ENCODE data around the gene MIGA2. TPM values are rescaled to one million over a fixed set of nuclear protein-coding genes. Genes with fewer than 3 reads are reported as not detected.
A peak's percentile ranks its signal among the peaks of the same experiment; 100 is the strongest.

Gene MIGA2
- total and polyA plus RNA-seq, 2 of the 4 experiments (the other 2 are of a cell fraction), result 12.5 to 25.3 TPM

DNA sequence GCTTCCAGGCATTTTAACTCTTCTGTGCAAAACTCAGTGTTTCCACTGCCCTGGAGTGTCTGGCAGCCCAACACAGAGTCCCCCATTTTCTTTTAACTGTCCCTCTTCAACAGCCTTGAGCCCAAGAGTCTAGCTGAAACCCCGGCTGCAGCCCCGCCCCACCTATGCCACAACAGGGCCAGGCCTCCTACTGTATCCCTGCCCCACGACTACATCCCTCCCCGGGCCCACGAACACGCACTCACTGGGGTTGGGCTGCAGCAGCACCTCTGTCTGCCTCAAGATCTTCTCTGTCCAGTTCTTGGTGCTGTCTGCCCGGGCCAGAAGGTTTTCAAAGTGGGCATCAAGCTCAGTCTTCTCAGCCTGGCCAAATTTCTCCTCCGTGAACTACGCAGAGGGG, 14.4 kb upstream of the MIGA2 start:
- Histone ChIP-seq H4K8ac (ENCODE audit: low read depth in 2 of 2, low read length in 2 of 2) (no peak overlapping the region; a peak in 1 of 4 replicates), H2BK20ac (ENCODE audit: low read depth, low read length) (no peak overlapping the region), H3K4me3 (ENCODE audit: insufficient read depth, low read depth, low read length) (no peak overlapping the region), H3K4me1 (ENCODE audit: control insufficient read depth, insufficient read depth, low read length) (peaks cover 21% of the 10 kb centered on the region), H4K20me1 (ENCODE audit: insufficient read depth, low read length) (peaks cover 17% of the 10 kb centered on the region), H2AK9ac (replicated peaks; ENCODE audit: low read depth, low read length, poor library complexity) (peak overlapping the region; percentile 63), H3K9me1 (ENCODE audit: insufficient read depth, low read length) (peaks cover 14% of the 10 kb centered on the region), H3K4ac (ENCODE audit: low read depth, low read length) (no peak overlapping the region), H4K91ac (ENCODE audit: insufficient read depth, low read depth, low read length) (no peak overlapping the region), H3K79me1 (ENCODE audit: low read depth in 1 of 2, low read length in 2 of 2) (peaks cover 14 to 49% of the 10 kb centered on the region in 2 experiments), H3K14ac (replicated peaks; ENCODE audit: low read depth, low read length) (no peak overlapping the region), H3K18ac (ENCODE audit: low read depth, low read length) (no peak overlapping the region), H2AK5ac (ENCODE audit: low read depth, low read length) (0 out of 2 replicates have a peak overlapping the region, but pooled peaks have one; percentile 60), H3K9ac (ENCODE audit: low read depth, low read length) (no peak overlapping the region), H3K27ac (ENCODE audit: insufficient read depth, low read length) (no peak overlapping the region), H2BK120ac (ENCODE audit: low read depth, low read length) (no peak overlapping the region), H3K23ac (ENCODE audit: low read depth, low read length) (no peak overlapping the region), H2BK15ac (ENCODE audit: low read depth, low read length) (no peak overlapping the region), H3K36me3 (ENCODE audit: control insufficient read depth, insufficient read depth, low read length) (no peaks in the 10 kb centered on the region), H2BK5ac (ENCODE audit: low read depth, low read length, poor library complexity, severe bottlenecking) (no peak overlapping the region), H3K27me3 (ENCODE audit: control insufficient read depth, insufficient read depth, low read length) (no peaks in the 10 kb centered on the region), H3K56ac (ENCODE audit: extremely low read depth, insufficient read depth, low read length) (no peak overlapping the region), H2AFZ (replicated peaks; ENCODE audit: low read length, poor library complexity) (no peak overlapping the region), H3K9me3 (ENCODE audit: control insufficient read depth, insufficient read depth, low read length) (no peaks in the 10 kb centered on the region), H3K4me2 (ENCODE audit: low read depth, low read length) (no peak overlapping the region), H4K5ac (ENCODE audit: low read depth, low read length) (no peak overlapping the region)
- intact Hi-C loops (cut with micrococcal nuclease) (no loop called here), dilution Hi-C loops (cut with HindIII; ENCODE audit: low sequenced_read_pairs, unreplicated experiment) (no loop called here), in situ Hi-C loops (cut with MboI; ENCODE audit: low sequenced_read_pairs) (no loop called here)
- no peak for TF ChIP-seq BHLHE40 (IDR thresholded peaks at IDR 0.05; ENCODE audit: low read depth, low read length)
- no peak for TF ChIP-seq MAZ (IDR thresholded peaks at IDR 0.05; ENCODE audit: borderline replicate concordance, low read depth, low read length)
- no peak for TF ChIP-seq RCOR1 (IDR thresholded peaks at IDR 0.05; ENCODE audit: insufficient replicate concordance, low read length)
- no peak for TF ChIP-seq MXI1 (IDR thresholded peaks at IDR 0.05; ENCODE audit: borderline replicate concordance, low read depth, low read length)
- no peak for TF ChIP-seq SMC3 (IDR thresholded peaks at IDR 0.05; ENCODE audit: low read depth, low read length)
- TF ChIP-seq, protein P1, sequence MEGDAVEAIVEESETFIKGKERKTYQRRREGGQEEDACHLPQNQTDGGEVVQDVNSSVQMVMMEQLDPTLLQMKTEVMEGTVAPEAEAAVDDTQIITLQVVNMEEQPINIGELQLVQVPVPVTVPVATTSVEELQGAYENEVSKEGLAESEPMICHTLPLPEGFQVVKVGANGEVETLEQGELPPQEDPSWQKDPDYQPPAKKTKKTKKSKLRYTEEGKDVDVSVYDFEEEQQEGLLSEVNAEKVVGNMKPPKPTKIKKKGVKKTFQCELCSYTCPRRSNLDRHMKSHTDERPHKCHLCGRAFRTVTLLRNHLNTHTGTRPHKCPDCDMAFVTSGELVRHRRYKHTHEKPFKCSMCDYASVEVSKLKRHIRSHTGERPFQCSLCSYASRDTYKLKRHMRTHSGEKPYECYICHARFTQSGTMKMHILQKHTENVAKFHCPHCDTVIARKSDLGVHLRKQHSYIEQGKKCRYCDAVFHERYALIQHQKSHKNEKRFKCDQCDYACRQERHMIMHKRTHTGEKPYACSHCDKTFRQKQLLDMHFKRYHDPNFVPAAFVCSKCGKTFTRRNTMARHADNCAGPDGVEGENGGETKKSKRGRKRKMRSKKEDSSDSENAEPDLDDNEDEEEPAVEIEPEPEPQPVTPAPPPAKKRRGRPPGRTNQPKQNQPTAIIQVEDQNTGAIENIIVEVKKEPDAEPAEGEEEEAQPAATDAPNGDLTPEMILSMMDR (conservative IDR thresholded peaks at IDR 0.05; ENCODE audit: low read depth, low read length), result no peak
- no peak for TF ChIP-seq POLR2A (IDR thresholded peaks at IDR 0.05; ENCODE audit: low read depth, low read length)
- TF ChIP-seq NFE2L2 (IDR thresholded peaks at IDR 0.05; ENCODE audit: low read depth, low read length), result no peak
- no peak for TF ChIP-seq CEBPB (IDR thresholded peaks at IDR 0.05; ENCODE audit: low read depth, low read length)
- TF ChIP-seq, protein P2, sequence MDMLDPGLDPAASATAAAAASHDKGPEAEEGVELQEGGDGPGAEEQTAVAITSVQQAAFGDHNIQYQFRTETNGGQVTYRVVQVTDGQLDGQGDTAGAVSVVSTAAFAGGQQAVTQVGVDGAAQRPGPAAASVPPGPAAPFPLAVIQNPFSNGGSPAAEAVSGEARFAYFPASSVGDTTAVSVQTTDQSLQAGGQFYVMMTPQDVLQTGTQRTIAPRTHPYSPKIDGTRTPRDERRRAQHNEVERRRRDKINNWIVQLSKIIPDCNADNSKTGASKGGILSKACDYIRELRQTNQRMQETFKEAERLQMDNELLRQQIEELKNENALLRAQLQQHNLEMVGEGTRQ (IDR thresholded peaks at IDR 0.05; ENCODE audit: low read depth, low read length), result no peak
- ATAC-seq (ENCODE audit: low read depth) (no peak), DNase-seq (no peak)
- CTCF ChIA-PET, result interaction anchor here (1.1 kb wide), 1 partner anchor 15 kb away, joined by 3 read pairs; no protein-coding TSS in a partner anchor
- BruUV-seq (replicated peaks), result no TSS peak
- 89% methylated on average over 3 of the region's 9 CpGs; no CpG with 5 or more reads in 1 of the 2 experiments for WGBS, 2 experiments (ENCODE audit: extremely low coverage in 2 of 2, insufficient read length in 1 of 2)
- POLR2A ChIA-PET (ENCODE audit: unreplicated experiment), result no interaction called here

Data from IMR-90 (cell line).